Tibial nerve (tissue), 3 donors: ENCODE results near the gene LTBP2.

Experiments
- POLR2A ChIP-seq, 2 donors: fragments of 450-650 bp; IDR thresholded peaks; one replicate each; pipeline ENCODE4 v1.6.1; 2017; ENCODE audit warnings: antibody characterized with exemption in 2 of 2, mild to moderate bottlenecking in 2 of 2, moderate library complexity in 2 of 2
- TF ChIP-seq, protein P1 (sequence below), 5 experiments: fragments of 200-600 bp in 3 of 5; fragments of 450-650 bp in 2 of 5; sonication (generic) in 3 of 5; IDR thresholded peaks; one replicate each; pipeline ENCODE4 v1.5.1; 2016 to 2019; ENCODE audit warnings: antibody characterized with exemption in 5 of 5, mild to moderate bottlenecking in 3 of 5, moderate library complexity in 2 of 5

DNA sequence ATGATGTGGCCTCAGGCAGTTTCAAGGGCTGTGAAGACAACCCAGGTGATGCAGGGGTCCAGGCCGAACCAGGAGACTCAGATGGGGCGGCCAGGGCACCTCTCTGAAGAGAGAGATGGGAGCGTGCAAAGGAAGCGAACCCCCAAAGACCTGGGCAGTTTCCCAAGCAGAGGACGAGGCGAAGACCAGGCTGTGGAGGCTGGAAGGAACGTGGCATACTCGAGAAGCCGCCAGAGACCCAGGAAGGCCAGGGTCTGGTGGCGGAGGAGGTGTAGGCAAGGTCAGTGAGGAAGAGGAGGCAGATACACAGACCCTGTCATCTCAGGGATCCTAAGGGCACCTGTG is 24.7 kb downstream of the LTBP2 start:
- TF ChIP-seq, protein P1, sequence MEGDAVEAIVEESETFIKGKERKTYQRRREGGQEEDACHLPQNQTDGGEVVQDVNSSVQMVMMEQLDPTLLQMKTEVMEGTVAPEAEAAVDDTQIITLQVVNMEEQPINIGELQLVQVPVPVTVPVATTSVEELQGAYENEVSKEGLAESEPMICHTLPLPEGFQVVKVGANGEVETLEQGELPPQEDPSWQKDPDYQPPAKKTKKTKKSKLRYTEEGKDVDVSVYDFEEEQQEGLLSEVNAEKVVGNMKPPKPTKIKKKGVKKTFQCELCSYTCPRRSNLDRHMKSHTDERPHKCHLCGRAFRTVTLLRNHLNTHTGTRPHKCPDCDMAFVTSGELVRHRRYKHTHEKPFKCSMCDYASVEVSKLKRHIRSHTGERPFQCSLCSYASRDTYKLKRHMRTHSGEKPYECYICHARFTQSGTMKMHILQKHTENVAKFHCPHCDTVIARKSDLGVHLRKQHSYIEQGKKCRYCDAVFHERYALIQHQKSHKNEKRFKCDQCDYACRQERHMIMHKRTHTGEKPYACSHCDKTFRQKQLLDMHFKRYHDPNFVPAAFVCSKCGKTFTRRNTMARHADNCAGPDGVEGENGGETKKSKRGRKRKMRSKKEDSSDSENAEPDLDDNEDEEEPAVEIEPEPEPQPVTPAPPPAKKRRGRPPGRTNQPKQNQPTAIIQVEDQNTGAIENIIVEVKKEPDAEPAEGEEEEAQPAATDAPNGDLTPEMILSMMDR (IDR thresholded peaks at IDR 0.05) = no peak
- no peak for TF ChIP-seq POLR2A (IDR thresholded peaks at IDR 0.05)
